Adipocyte (in vitro differentiated cells): Measurements from ENCODE around the gene ARID5A.

Source experiments
- DNase-seq: peaks from one replicate; pipeline ENCODE4 v3.0.0-alpha.2; 2015; ENCODE audit warnings: low read depth
- H3K27me3 ChIP-seq: replicated peaks from 2 replicates; pipeline ENCODE4 v1.7.0; 2013; ENCODE audit warnings: mild to moderate bottlenecking, low read length, moderate library complexity; ENCODE audit not compliant: control insufficient read depth, insufficient read depth
- H3K36me3 ChIP-seq: 2 replicates; pipeline ENCODE4 v1.7.0; 2013; ENCODE audit warnings: low read length, mild to moderate bottlenecking, moderate library complexity; ENCODE audit not compliant: control insufficient read depth, insufficient read depth, severe bottlenecking
- H3K4me1 ChIP-seq: 2 replicates; pipeline ENCODE4 v1.7.0; 2013; ENCODE audit warnings: mild to moderate bottlenecking, low read length, moderate library complexity; ENCODE audit not compliant: control insufficient read depth, insufficient read depth
- H3K4me3 ChIP-seq: 2 replicates; pipeline ENCODE4 v1.7.0; 2013; ENCODE audit warnings: mild to moderate bottlenecking, low read length, moderate library complexity
- H3K9ac ChIP-seq: 2 replicates; pipeline ENCODE4 v1.7.0; 2013; ENCODE audit warnings: mild to moderate bottlenecking, low read length, moderate library complexity
- H3K9me3 ChIP-seq: 2 replicates; pipeline ENCODE4 v1.7.0; 2013; ENCODE audit warnings: mild to moderate bottlenecking, low read length, moderate library complexity; ENCODE audit not compliant: control insufficient read depth

The ARID5A gene

DNA sequence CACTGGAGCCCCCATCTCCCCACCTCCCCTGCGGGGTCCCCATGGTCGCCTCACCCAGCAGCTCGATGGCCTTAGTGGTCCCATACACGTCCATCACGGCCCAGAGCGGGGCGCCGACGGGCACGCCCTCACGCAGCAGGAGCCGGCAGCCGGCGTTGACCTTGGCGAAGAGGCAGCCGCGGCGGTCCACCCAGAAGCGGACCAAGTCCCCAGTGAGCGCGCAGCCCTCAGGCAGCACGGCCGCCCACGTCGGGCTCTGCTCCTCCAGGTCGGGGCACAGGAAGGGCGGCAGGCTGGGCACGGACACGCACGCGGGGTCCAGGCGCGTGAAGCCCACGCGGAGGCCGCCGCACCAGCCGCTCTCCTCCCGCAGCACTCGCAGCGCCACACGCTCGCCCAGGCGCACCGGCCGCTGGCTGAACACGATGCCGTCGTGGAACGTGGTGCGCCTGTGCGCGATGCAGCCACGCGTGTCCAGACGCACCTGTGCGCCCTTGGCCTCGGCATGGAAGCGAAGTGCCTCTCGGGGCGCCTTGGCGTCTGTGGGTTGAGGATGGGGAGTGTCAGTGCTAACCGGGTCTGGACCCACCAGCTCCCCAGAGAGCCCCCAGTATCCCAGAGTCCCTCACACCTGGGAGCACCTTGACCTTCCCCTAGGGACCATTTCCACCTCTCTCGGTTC, 36.0 kb upstream of the ARID5A start:
- Histone ChIP-seq H3K4me3 (no peak overlapping the region), H3K27me3 (peaks cover 59% of the 10 kb centered on the region), H3K36me3 (no peaks in the 10 kb centered on the region), H3K9me3 (peaks cover 7% of the 10 kb centered on the region), H3K4me1 (no peaks in the 10 kb centered on the region), H3K9ac (no peak overlapping the region)
- no peak for DNase-seq

DNA sequence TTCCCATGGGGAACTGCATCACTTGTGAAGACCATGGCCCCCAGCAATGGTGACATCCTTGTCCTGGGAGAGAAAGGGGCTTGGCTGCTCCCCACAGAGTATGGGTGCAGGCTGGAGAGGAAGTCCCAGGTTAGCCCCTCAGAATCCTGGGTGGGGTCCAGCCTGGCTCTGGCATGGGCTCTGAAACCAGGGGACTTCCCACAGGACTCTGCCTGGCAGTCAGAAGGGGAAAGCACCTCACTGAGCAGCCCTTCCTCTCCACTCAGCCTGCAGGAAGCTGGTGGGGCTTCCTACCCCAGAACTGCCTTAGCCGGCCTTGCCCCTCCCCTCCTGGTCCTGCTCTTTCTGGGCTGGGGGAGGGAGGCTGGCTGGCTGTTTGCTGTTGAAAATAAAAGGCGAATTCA, 35.1 kb upstream of the ARID5A start:
- no peak overlapping the region for H3K4me3 ChIP-seq
- H3K9ac ChIP-seq: no peak overlapping the region
- no peaks in the 10 kb centered on the region for H3K9me3 ChIP-seq
- H3K36me3 ChIP-seq: no peaks in the 10 kb centered on the region
- no peaks in the 10 kb centered on the region for H3K4me1 ChIP-seq
- DNase-seq: no peak
- H3K27me3 ChIP-seq: peaks cover 50% of the 10 kb centered on the region

DNA sequence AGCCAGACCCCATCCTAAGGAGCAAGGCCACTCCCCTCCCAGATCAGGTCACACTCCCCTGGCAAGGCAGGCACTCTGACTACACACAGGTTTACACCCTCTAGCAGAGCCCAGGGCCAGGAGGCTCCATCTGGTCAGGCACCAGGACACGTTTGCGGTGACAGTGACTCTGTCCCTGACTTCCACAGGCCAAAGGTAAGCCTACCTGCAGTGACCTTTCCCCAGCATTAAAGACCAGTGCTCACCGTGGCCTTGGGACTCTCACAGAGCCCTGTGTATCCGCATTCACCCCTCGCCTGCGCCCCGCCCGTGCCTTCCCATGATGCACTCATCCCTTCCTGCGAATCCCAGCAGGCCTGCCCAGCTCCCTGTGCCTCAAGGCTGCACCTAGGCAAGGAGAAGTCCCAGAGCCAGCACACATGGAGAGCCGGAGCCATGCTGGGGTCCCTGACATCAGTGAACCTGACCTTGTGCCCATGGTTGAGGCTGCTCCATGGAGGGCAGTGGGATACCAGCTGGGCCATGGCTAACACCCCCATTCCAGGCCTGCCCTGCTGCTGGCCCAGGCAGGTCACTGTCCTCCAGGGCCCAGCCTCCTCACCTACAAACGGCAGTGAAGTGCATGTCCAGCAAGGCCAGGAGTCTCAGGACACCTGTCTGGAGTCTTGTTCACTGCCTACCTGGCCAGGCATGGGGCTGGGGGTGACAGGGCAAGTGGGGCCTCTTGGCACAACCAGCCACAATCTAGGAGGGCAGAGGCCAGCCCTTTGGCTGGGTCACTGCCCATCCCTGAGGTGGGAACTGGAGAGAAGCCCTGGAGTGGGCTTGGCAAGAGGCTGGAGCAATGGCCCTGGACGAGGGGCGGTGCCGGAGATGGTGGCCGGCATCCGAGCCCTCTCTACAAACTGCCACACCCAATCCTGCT, 34.4 kb upstream of the ARID5A start:
- H3K4me1 ChIP-seq: no peaks in the 10 kb centered on the region
- no peaks in the 10 kb centered on the region for H3K36me3 ChIP-seq
- no peaks in the 10 kb centered on the region for H3K9me3 ChIP-seq
- no peak overlapping the region for H3K4me3 ChIP-seq
- H3K9ac ChIP-seq: no peak overlapping the region
- peaks cover 43% of the 10 kb centered on the region for H3K27me3 ChIP-seq
- DNase-seq: no peak

DNA sequence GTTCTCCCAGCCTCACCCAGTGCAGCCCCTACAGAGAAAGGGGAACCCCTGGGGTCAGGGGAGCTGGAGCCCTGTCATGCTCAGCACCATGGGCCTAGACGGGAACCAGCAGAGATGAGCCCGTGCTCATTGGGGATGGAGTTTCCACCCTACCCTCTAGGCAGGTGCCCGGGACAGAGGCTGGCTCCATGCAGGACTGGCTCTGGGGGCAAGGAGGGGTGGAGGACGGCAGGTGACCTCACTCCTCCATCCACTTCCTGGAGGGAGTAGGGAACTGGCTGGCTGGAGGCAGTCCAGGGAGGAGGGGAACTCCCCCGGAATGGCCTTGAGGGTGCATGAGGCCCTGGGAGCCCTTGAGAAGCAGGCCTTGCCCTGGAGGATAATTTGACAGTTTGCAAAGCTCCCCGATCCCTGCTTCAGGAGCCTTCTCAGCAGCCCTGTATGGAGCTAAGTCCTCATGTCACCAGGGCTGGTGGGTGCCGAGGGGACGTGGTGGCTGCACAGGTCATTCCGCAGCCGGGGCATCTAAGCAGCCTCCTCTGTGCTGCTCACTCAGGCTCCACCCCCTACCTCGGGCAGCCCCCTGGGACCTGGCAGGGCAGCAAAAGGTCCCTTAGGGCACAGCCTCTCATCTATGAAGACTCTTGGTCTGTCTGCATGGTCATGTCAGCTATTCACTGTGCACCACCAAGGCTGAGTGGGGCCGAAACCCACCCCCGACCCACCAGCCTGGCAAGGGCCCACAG, 33.5 kb upstream of the ARID5A start:
- H3K9ac ChIP-seq: no peak overlapping the region
- no peak overlapping the region for H3K4me3 ChIP-seq

DNA sequence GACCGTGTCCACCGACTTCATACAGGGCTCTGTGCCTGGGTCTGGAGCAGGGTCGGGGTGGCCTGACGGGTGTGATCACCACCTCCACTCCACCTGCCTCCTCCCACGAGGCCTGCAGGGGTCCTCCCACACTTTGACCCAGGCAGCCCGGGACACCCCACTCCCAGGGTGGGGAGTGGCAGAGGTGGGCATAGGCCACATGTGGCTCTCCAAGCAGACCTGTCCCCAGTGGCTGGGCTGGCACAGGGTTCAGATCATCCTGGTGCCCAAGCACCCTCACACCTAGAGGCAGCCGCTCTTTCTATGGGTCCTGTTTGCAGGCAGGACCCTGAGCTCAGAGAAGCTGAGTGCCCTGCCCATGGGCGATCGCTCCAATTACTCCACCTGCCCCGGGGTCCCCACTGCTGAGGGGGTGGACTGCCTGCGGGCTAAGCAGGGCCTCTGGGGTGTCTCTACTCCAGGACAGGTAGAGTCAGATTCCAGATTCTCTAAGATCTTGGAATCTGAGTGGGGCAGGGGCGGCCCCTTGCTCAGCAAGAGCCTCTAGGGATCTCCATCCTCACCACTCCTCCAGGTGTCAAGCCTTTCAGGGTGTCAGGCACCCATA, 32.8 kb upstream of the ARID5A start:
- DNase-seq: no peak
- Histone ChIP-seq H3K4me1 (peaks cover 3% of the 10 kb centered on the region), H3K9me3 (no peaks in the 10 kb centered on the region), H3K9ac (no peak overlapping the region), H3K27me3 (peaks cover 32% of the 10 kb centered on the region), H3K4me3 (no peak overlapping the region), H3K36me3 (no peaks in the 10 kb centered on the region)

More for the DNA sequence above, 33.5 kb upstream of the ARID5A start:
- DNase-seq: no peak
- Histone ChIP-seq H3K36me3 (no peaks in the 10 kb centered on the region), H3K9me3 (no peaks in the 10 kb centered on the region), H3K4me1 (peaks cover 3% of the 10 kb centered on the region), H3K27me3 (peaks cover 36% of the 10 kb centered on the region)

DNA sequence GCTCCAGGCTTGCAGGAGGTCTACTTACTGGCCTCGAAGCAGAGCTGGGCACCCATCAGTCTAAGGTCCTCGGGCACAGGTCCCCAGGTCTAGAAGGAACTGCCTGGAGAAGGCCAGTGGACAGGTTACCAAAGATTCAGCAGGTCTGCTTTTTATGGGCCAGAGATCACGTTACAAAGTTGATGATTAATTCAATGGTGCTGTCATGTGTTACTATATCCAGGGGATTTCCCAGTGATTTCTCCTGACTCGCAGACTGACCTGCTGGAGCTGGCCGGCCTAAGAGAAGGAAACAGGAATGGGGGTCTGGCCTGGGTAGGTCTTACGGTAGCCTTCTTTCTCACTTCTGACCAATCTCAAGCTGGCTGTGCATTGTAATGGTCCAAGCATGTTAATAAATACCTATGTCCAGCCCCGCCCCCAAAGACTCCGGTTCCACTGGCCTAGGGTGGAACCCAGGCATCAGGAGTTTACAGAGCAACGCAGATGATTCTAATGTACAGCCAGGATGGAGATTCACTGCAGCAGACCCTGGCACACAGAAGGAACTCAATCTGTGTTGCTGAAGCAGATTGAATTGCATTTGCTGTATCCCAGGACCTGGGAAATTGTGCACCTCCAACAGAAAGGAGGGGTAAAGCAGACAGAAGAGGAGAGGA, 31.2 kb upstream of the ARID5A start, which contains the start of gene NEURL3:
NEURL3 (minus strand) TSS at position 127 of the 659 bp plus-strand sequence; CDS start at position 56, 71 bp downstream.
- H3K9me3 ChIP-seq: no peaks in the 10 kb centered on the region
- DNase-seq: peak; percentile 40

DNA sequence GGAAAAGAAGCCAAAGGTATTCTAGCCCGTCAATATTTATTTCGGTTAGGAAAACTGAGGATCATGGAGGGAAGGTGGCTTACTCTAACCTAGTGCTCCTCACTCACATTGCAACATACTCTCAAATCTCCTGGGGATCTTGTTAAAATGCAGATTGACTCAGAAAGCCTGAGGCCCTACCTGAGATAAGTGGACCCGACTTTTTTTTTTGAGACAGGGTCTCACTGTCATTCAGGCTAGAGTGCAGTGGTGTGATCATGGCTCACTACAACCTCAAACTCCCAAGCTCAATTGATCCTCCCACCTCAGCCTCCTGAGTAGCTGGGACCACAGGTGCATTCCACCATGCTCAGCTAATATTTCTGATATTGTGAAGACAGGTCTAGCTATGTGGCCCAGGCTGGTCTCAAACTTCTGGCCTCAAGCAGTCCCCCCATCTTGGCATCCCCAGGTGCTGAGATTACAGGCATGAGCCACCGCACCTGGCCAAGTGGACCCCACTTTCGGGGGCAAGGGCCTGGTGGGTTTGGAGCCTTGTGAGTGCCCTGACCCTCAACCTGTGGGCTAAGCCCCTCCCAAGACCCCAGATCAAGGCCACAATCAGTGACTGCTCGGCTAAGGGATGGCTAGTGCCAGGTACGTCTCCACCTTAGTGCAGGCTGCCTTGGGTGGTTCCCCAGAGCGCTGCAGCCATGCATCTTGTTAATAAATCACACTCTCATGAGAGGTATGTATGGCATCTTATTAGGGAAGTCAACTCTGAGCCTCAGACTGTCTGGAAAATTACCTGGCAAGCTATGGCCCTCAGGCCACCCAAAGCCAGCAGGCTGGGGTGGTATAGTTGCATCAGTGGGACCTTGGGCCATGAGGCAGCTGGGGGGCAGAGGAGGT, 30.3 kb upstream of the ARID5A start:
- no peak overlapping the region for H3K4me3 ChIP-seq
- no peaks in the 10 kb centered on the region for H3K9me3 ChIP-seq
- peaks cover 3% of the 10 kb centered on the region for H3K4me1 ChIP-seq
- H3K36me3 ChIP-seq: no peaks in the 10 kb centered on the region
- H3K9ac ChIP-seq: no peak overlapping the region
- peaks cover 26% of the 10 kb centered on the region for H3K27me3 ChIP-seq
- no peak for DNase-seq

More for the DNA sequence above, 31.2 kb upstream of the ARID5A start, which contains the start of gene NEURL3:
- Histone ChIP-seq H3K4me1 (peaks cover 3% of the 10 kb centered on the region), H3K4me3 (no peak within 1 kb of the TSS), H3K9ac (no peak within 1 kb of the TSS), H3K27me3 (peaks cover 28% of the 10 kb centered on the region), H3K36me3 (no peaks in the 10 kb centered on the region)

DNA sequence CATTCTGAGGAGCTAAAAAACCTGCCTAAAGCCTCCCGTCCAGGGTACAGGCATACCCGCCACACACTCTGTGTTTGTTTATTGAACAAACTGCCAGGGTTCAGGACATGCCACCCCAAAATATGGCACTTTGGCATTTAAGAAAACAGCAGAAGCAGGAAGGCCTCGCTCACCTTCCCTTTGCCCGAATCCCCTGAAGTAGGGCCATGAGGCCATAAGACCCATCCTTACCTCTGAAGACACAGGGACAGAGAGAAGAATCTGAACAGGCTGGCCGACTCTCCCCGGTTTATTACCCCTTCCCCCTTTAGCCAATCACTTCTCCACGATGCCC, 29.7 kb upstream of the ARID5A start:
- Histone ChIP-seq H3K9me3 (no peaks in the 10 kb centered on the region), H3K36me3 (no peaks in the 10 kb centered on the region), H3K9ac (no peak overlapping the region), H3K4me3 (no peak overlapping the region), H3K4me1 (peaks cover 3% of the 10 kb centered on the region), H3K27me3 (peaks cover 26% of the 10 kb centered on the region)
- DNase-seq: no peak

DNA sequence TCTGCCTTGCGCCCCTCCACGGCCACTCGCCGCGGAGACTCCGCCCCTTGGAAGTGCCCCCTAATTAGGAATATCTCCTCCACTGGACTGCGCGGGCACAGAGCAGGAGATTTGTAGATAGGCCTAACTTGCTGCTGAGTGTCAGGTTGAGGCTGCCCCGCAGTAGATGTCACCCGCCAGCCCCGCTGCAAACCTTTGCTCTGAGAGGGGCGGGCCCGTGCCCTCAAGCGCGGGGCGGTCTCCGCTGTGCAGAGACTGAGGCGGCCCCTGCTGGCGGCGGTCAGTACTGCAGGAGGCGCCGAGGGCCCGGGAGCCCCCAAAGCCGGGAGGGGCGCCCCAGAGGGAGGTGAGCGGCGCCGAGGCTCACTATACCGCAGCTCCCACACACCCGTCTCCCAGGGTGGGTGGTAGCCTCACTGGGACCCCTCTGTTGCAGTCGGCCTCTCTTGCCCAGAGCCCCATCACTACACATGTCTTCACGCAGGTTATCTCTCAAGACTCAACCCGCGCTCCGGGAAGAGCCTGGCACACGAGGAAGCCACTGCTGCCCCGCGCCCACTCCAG, 28.5 kb upstream of the ARID5A start:
- DNase-seq: peak; percentile 77
- Histone ChIP-seq H3K36me3 (no peaks in the 10 kb centered on the region), H3K9ac (peak overlapping the region; percentile 45), H3K4me3 (peak overlapping the region; percentile 74), H3K27me3 (peaks cover 22% of the 10 kb centered on the region), H3K4me1 (peaks cover 3% of the 10 kb centered on the region), H3K9me3 (no peaks in the 10 kb centered on the region)
